SKM-1 (cell line): ENCODE results near the gene CCDC24.

Experiments used
- DNase-seq: peaks from one replicate; lab custom pipeline; 2025; ENCODE audit not compliant: unreplicated experiment; lab: John Stamatoyannopoulos, UW

Gene CCDC24

GRCh38 chr1:43963006-43963405, 28.4 kb upstream of the CCDC24 start:
- no peak for DNase-seq

DNA sequence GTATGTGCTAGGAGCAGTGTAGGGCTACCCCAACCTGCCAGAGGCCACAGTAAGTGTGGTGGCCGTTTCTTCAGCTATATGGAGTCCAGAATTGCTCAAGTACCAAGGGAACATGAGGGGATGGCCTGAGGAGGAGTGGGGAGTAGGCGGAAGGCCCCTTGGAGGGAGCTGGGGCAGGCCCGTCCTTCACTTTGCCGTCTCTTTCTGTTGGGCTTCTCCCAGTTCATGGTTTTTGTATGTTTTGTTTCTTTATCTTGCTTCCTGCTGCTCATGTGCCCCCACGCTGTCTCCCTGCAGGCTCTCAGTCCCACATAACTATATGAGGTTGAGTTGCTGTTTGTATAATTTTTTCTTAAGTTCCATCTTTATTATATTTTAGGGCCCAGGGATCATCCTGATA, 27.5 kb upstream of the CCDC24 start:
- DNase-seq: no peak

GRCh38 chr1:43965316-43965715, 26.1 kb upstream of the CCDC24 start:
- DNase-seq: no peak

GRCh38 chr1:43968348-43968948, 23.0 kb upstream of the CCDC24 start:
- no peak for DNase-seq

GRCh38 chr1:43969416-43969745, 22.0 kb upstream of the CCDC24 start:
- no peak for DNase-seq

DNA sequence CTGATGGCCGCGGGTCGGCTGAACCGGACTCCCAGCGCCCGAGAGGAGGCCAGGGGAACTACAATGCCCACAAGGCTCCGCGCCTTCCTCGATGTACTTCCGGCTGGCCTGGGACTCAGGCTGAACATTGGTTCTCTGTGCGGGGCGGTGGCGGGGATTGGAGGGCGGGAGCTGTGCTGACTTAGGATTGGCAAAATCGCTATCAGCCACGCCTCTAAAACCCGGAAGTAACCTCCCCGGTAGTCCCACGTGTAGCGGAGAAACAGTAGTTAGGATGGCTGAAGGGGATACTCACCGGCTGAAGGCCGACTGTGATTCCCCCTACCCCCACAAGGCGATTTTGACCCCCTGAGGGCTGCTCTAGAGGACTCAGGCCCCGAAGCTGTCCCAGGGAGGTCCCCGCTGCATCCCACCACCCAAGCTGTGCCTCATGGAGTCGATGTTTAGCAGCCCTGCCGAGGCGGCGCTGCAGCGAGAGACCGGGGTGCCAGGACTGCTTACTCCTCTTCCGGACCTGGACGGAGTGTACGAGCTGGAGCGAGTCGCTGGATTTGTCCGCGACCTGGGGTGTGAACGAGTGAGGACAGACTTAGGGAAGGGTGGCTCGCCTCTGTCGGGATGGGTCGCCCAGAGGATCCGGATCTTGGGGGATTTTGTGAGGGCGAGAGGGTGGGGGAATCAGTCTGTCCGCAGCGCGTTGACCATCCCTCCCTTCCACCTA, 21.5 kb upstream of the CCDC24 start, which contains the start of gene DPH2:
Gene DPH2 (plus strand): TSS at position 265 of the 721 bp plus-strand sequence. CDS start 166 bp downstream, at position 431.
- DNase-seq: peak; percentile 97

DNA sequence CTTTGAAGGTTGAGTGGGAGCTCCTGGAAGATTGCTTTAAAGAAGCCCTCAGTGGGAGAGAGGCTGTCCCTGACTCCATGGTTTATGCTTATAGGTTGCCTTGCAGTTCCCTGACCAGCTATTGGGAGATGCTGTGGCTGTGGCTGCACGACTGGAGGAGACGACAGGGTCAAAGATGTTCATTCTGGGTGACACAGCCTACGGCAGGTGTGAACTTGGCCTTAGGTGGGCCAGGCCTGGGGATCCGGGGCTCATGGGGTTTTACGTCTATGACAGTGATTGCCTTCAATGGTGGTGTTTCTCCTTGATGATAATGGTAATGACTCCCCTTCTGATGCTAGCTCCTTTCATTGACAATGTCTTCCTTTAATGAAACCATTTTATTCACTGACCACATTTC, 20.9 kb upstream of the CCDC24 start:
- no peak for DNase-seq

DNA sequence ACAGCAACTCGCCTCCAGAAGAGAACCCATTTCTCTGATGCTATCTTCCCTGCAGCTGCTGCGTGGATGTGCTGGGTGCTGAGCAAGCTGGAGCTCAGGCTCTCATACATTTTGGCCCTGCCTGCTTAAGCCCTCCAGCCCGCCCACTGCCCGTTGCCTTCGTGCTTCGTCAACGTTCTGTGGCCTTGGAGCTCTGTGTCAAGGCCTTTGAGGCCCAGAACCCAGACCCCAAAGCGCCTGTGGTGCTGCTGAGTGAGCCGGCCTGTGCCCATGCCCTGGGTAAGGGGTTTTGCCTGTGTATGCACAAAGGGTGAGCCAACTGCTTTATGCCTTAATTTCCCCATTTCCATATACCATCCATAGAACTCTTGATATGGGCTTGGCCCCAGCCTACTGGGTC, 20.5 kb upstream of the CCDC24 start:
- no peak for DNase-seq

GRCh38 chr1:43971336-43971980, 19.9 kb upstream of the CCDC24 start:
- no peak for DNase-seq

GRCh38 chr1:43973981-43974442, 17.4 kb upstream of the CCDC24 start:
- DNase-seq: no peak

- DNase-seq: peak; percentile 84
Measured at GRCh38 chr1:43974443-43975248, 16.8 kb upstream of the CCDC24 start, which contains the start of gene ATP6V0B. ATP6V0B (plus strand) TSS chr1:43974960; CDS start chr1:43975041, 81 bp downstream.

GRCh38 chr1:43975249-43975961, 16.0 kb upstream of the CCDC24 start:
- DNase-seq: peak; percentile 68

DNA sequence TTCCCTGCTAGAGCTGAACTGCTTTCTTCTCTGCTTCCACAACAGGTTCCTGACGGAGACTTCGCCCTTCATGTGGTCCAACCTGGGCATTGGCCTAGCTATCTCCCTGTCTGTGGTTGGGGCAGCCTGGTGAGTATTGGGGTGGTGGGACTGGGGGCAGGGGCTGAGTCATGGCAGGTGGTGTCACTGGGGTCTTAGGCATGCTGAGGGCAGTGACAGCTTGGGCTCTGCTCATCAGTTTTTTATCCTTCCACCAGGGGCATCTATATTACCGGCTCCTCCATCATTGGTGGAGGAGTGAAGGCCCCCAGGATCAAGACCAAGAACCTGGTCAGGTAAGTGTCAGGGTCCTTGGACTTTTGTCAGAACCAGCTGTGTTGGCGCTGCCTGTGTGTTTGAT, 15.4 kb upstream of the CCDC24 start:
- no peak for DNase-seq

GRCh38 chr1:43976890-43977289, 14.5 kb upstream of the CCDC24 start:
- no peak for DNase-seq

GRCh38 chr1:43977376-43978263, 13.8 kb upstream of the CCDC24 start:
- no peak for DNase-seq

DNA sequence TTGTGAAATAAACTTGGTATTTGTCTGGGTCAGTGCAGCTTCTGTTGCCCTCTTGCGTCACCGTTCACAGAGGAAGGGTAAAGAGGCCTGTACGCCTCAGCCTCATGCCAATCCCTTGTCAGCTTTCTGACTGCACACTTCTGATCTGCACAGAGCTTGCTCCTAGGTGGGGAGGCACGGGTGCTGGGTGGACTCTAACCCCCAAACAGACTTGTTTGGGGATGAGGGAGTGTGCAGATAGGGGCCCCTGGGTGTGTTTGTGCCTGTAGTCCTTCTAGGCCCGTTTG, 13.2 kb upstream of the CCDC24 start:
- no peak for DNase-seq

DNA sequence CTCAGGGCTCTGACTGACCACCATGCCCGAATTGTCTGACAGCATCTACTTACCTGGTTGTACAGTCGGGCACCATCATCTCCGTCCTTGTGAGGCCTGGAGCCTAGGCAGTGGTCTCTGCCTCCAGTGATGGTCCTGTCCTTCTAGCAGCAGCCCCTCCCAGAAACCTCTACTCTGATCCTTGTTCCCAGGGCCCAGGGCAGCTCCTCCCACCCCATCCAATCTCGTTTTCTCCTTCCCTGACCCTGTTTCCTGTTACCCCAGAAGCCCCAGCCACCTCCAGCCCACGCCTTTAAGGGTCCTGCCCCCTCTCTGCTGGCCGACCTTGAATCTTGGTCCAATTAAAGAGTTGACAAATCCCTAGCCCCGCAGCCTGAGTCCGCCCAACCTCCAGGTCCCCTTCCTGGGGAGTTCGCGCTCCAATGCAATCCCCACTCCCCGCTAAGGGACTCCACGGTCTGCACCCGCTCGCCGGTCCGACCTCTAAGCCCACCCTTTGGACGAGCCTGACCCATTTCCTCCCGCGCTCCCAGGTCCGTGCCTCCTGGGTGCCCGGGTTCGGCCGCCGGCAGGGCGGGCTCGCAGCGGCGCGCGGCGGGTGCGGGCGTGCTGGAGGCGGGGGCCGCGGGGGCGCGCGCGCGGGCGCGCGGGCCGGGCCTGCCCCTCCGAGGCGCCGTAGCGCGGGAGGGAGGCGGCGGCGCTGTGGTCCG, 12.7 kb upstream of the CCDC24 start, which contains the start of gene B4GALT2:
Gene B4GALT2 (plus strand): TSS at position 660 of the 710 bp plus-strand sequence. CDS start 1,951 bp downstream, outside the sequence.
- DNase-seq: peak; percentile 20

DNA sequence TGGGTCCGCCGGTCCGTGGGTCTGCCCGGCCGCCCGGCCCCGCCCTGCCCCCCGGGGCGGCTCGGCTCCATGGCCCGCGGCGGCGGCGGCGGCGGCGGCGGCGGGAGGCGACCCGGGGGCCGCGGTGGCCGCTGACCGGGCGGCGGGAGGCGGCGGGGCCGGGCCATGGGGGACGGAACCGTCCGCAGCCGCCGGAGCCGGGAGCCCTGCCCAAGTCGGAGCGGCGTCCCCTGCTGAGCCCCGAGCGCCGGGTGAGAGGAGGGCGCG, 12.2 kb upstream of the CCDC24 start:
- DNase-seq: no peak

- no peak for DNase-seq
Measured at GRCh38 chr1:43979528-43980254, 11.7 kb upstream of the CCDC24 start.
